Right cardiac atrium (tissue), 5 donors: ENCODE data around the gene RPS27L. TPM values are rescaled to one million over a fixed set of nuclear protein-coding genes. Genes with fewer than 3 reads are reported as not detected.
A peak's percentile ranks its signal among the peaks of the same experiment; 100 is the strongest.
"Not testable (repeated sequence)": the region's sequence is repeated elsewhere in the genome, so short reads cannot be mapped to it uniquely, and the experiment has no call there.

Experiments used
- ATAC-seq, 2 donors: fragments of 200-7000 bp; cut with Tn5 transposase; one replicate each; pipeline versions ENCODE4 v1.8.0 to v1.9.1; 2020; ENCODE audit warnings: moderate library complexity in 2 of 2, mild to moderate bottlenecking in 1 of 2
- DNase-seq, 3 donors: peaks; one replicate each; pipeline ENCODE4 v3.0.0-alpha.2; 2020
- H3K27ac ChIP-seq: one replicate; pipeline ENCODE4 v1.5.1; 2013; ENCODE audit warnings: mild to moderate bottlenecking, low read length, control low read depth, moderate library complexity
- H3K27me3 ChIP-seq: one replicate; pipeline ENCODE4 v1.6.1; 2013; ENCODE audit not compliant: control insufficient read depth, insufficient read depth
- H3K4me1 ChIP-seq: one replicate; pipeline ENCODE4 v1.6.1; 2013; ENCODE audit warnings: low read length; ENCODE audit not compliant: control insufficient read depth, insufficient read depth
- H3K4me3 ChIP-seq: one replicate; pipeline ENCODE4 v1.5.1; 2013; ENCODE audit warnings: low read length, control low read depth
- H3K9me3 ChIP-seq: one replicate; pipeline ENCODE4 v1.6.1; 2013; ENCODE audit warnings: low read length; ENCODE audit not compliant: control insufficient read depth
- WGBS: extraction: QIAGEN DNeasy Blood & Tissue Kit; methylation state at CpG from one replicate; pipeline ENCODE4 v1.1.7; 2013; 5-methylcytosine and 5-hydroxymethylcytosine counted together
- intact Hi-C, 4 donors: fragments of 100-400 bp; cut with DNase I; formaldehyde crosslinking; loops; one replicate each; pipeline versions ENCODE4 v1.11.0 to v1.14.0; 2022 to 2023
- polyA plus RNA-seq: library from polyadenylated mRNA; stranded (reverse); fragments of 200-250 nt; gene quantifications from one replicate; pipeline ENCODE4 v1.2.3, GENCODE V29; 2013
- total RNA-seq, 4 donors: library from RNA; stranded (reverse); fragmentation: NEBNext Ultra II Directional; extraction: Animal tissue kit (Norgen Biotek cat#: 25700); gene quantifications; one replicate each; pipeline ENCODE4 v1.2.1, GENCODE V29; 2021
- donor health status: healthy with polysubstance abuse.
- donor health status: DM: no; HTN: yes; CAD: no.
- donor health status: DM: no; HTN: no; CAD: no.
- donor health status: DM: no; HTN: yes; CAD: no; lungs with severe emphysema.
- donor health status: DM: yes; HTN: yes; CAD: no.

RPS27L gene
- total and polyA plus RNA-seq, 5 donors = 142 to 188 (median 163) TPM

- intact Hi-C loops = no loop called here
- ATAC-seq = no peak
Measured at GRCh38 chr15:63112871-63113270, 44.4 kb downstream of the RPS27L start.

GRCh38 chr15:63111481-63111880, 45.8 kb downstream of the RPS27L start:
- intact Hi-C loops = no loop called here
- H3K9me3 ChIP-seq = no peaks in the 10 kb centered on the region
- no peaks in the 10 kb centered on the region for H3K4me1 ChIP-seq
- DNase-seq (no peak), ATAC-seq (no peak)
- H3K27ac ChIP-seq = no peak overlapping the region
- H3K27me3 ChIP-seq = no peaks in the 10 kb centered on the region
- no peak overlapping the region for H3K4me3 ChIP-seq

More at GRCh38 chr15:63112871-63113270, 44.4 kb downstream of the RPS27L start:
- H3K27me3 ChIP-seq = no peaks in the 10 kb centered on the region
- no peak overlapping the region for H3K27ac ChIP-seq
- H3K4me3 ChIP-seq = no peak overlapping the region
- 93% methylated on average over 3 of the region's 3 CpGs for WGBS
- H3K4me1 ChIP-seq = no peaks in the 10 kb centered on the region
- DNase-seq = no peak
- no peaks in the 10 kb centered on the region for H3K9me3 ChIP-seq

GRCh38 chr15:63110428-63111026, 46.8 kb downstream of the RPS27L start:
- Histone ChIP-seq H3K4me3 (no peak overlapping the region), H3K4me1 (no peaks in the 10 kb centered on the region), H3K27me3 (no peaks in the 10 kb centered on the region), H3K9me3 (no peaks in the 10 kb centered on the region), H3K27ac (no peak overlapping the region)
- ATAC-seq (no peak), DNase-seq (no peak)
- intact Hi-C loops = no loop called here
- 94% methylated on average over 3 of the region's 3 CpGs for WGBS

GRCh38 chr15:63109920-63110319, 47.4 kb downstream of the RPS27L start:
- ATAC-seq (no peak), DNase-seq (no peak)
- H3K4me3 ChIP-seq = no peak overlapping the region
- H3K9me3 ChIP-seq = no peaks in the 10 kb centered on the region
- no peaks in the 10 kb centered on the region for H3K27me3 ChIP-seq
- H3K4me1 ChIP-seq = no peaks in the 10 kb centered on the region
- no peak overlapping the region for H3K27ac ChIP-seq
- WGBS = 89% methylated on average over 2 of the region's 2 CpGs
- intact Hi-C loops = no loop called here

- no peaks in the 10 kb centered on the region for H3K27me3 ChIP-seq
- no peak for DNase-seq
- no peaks in the 10 kb centered on the region for H3K9me3 ChIP-seq
- no peak overlapping the region for H3K27ac ChIP-seq
- no peaks in the 10 kb centered on the region for H3K4me1 ChIP-seq
- no peak overlapping the region for H3K4me3 ChIP-seq
- WGBS = 90% methylated on average over 2 of the region's 2 CpGs
- no peak for ATAC-seq
- intact Hi-C loops = no loop called here
Measured at GRCh38 chr15:63109498-63109897, 47.8 kb downstream of the RPS27L start.

GRCh38 chr15:63107895-63108546, 49.3 kb downstream of the RPS27L start:
- peak in 1 of 3 donors; percentile 30 for DNase-seq
- Histone ChIP-seq H3K4me3 (no peak overlapping the region), H3K9me3 (no peaks in the 10 kb centered on the region), H3K27ac (no peak overlapping the region), H3K4me1 (no peaks in the 10 kb centered on the region), H3K27me3 (no peaks in the 10 kb centered on the region)
- peak; percentile 31 to 40 for ATAC-seq
- intact Hi-C loops = no loop called here
- WGBS = 32% methylated on average over 9 of the region's 9 CpGs

- H3K4me3 ChIP-seq, ATAC-seq, H3K4me1 ChIP-seq, H3K27ac ChIP-seq, intact Hi-C loops, H3K9me3 ChIP-seq, H3K27me3 ChIP-seq, DNase-seq: not testable (repeated sequence)
- 77% methylated on average over 8 of the region's 8 CpGs for WGBS
Measured at GRCh38 chr15:63105354-63105753, 51.9 kb downstream of the RPS27L start.

GRCh38 chr15:63104727-63105126, 52.5 kb downstream of the RPS27L start:
- no peak for ATAC-seq
- Histone ChIP-seq H3K4me3 (no peak overlapping the region), H3K4me1 (no peaks in the 10 kb centered on the region), H3K27ac (no peak overlapping the region), H3K9me3 (no peaks in the 10 kb centered on the region), H3K27me3 (no peaks in the 10 kb centered on the region)
- intact Hi-C loops = no loop called here
- DNase-seq = no peak
- 66% methylated on average over 7 of the region's 7 CpGs for WGBS

- no peaks in the 10 kb centered on the region for H3K4me1 ChIP-seq
- WGBS = 82% methylated on average over 3 of the region's 3 CpGs
- H3K27ac ChIP-seq = no peak overlapping the region
- no peaks in the 10 kb centered on the region for H3K9me3 ChIP-seq
- H3K27me3 ChIP-seq = no peaks in the 10 kb centered on the region
- no peak for ATAC-seq
- DNase-seq = no peak
- H3K4me3 ChIP-seq = no peak overlapping the region
- intact Hi-C loops = no loop called here
Measured at GRCh38 chr15:63103416-63103815, 53.9 kb downstream of the RPS27L start.

GRCh38 chr15:63099581-63099980, 57.7 kb downstream of the RPS27L start:
- intact Hi-C loops = loop anchor here in 1 of 4 donors (10.0 kb wide), 1 partner anchor 255 kb away; no protein-coding TSS in a partner anchor
- not testable (repeated sequence) for H3K4me3 ChIP-seq, H3K27me3 ChIP-seq, H3K4me1 ChIP-seq, H3K9me3 ChIP-seq, DNase-seq, ATAC-seq, H3K27ac ChIP-seq
- WGBS = 76% methylated on average over 5 of the region's 5 CpGs

GRCh38 chr15:63098901-63099300, 58.4 kb downstream of the RPS27L start:
- H3K4me3 ChIP-seq, H3K27ac ChIP-seq, DNase-seq, H3K27me3 ChIP-seq, H3K9me3 ChIP-seq, ATAC-seq, H3K4me1 ChIP-seq: not testable (repeated sequence)
- WGBS = 91% methylated on average over 30 of the region's 33 CpGs
- intact Hi-C loops = loop anchor here in 1 of 4 donors (10.0 kb wide), 1 partner anchor 254 kb away; no protein-coding TSS in a partner anchor
